GM21360 (cell line): ENCODE data around the gene OR2F2.
A peak's percentile ranks its signal among the peaks of the same experiment; 100 is the strongest.

Experiments
- ATAC-seq: cut with Tn5 transposase; IDR thresholded peaks from one replicate; pipeline ENCODE4 v1.9.1; 2021; ENCODE audit warnings: mild to moderate bottlenecking, moderate library complexity; ENCODE audit not compliant: unreplicated experiment

Gene OR2F2, protein sequence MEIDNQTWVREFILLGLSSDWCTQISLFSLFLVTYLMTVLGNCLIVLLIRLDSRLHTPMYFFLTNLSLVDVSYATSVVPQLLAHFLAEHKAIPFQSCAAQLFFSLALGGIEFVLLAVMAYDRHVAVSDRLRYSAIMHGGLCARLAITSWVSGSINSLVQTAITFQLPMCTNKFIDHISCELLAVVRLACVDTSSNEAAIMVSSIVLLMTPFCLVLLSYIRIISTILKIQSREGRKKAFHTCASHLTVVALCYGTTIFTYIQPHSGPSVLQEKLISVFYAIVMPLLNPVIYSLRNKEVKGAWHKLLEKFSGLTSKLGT

DNA sequence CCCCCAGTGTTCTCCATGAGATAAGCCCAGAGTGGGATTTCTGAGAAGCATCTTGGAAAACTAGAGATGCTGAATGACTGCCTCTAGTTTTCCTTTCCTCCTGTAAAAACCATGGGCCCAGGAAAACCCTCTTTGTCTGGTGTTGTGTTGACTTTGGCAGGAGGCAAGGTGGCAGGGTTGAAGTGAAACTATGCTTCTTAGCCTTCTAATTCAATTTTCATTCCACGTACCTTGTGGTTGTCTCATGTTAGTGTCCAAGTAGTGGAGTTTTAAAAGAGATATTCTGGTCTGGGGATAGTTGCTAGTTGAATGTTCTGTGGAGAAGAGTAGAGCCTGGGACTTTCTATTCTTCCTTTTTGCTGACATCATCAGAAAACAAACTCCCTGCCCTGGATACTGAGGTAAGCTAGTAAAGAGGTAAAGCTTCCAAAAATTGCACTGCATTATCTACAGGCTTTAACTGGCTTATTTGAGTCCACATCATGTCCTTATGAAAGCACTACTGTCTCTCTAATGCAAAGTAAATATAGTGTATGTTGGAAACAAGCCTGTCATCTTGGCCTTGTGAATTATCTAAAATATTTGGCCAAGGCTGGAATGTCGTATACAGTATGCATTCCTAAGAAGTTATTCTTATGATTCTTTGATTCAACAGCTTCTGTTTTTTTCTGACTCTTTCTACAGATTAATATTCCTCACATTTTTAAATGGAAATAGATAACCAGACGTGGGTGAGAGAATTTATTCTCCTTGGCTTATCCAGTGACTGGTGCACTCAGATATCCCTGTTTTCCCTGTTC, at the start of gene OR2F2:
Gene OR2F2, plus strand, starts transcription at position 708 of the 800 bp plus-strand sequence. Its CDS starts 0 bp downstream, at position 708.
- ATAC-seq, result no peak

DNA sequence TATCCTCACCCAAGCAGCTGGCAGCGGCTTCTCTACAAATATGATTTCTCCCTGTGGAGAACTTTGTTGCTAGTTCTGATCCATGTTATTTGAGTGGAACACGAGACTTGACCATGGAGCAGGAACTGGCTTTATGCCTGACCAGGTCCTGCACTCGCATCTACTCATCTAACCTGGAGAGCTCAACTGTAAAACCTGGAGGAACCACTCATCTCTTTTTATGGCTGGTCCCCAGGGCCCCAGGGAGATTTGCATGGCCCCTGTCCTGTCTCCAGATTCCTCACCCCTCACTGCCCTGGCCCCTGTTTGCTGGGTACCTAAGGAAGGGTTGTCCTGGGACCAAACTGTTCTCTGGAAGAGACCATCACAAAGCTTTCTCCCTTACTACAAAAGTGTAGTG, 49.1 kb upstream of the OR2F2 start:
- no peak for ATAC-seq

DNA sequence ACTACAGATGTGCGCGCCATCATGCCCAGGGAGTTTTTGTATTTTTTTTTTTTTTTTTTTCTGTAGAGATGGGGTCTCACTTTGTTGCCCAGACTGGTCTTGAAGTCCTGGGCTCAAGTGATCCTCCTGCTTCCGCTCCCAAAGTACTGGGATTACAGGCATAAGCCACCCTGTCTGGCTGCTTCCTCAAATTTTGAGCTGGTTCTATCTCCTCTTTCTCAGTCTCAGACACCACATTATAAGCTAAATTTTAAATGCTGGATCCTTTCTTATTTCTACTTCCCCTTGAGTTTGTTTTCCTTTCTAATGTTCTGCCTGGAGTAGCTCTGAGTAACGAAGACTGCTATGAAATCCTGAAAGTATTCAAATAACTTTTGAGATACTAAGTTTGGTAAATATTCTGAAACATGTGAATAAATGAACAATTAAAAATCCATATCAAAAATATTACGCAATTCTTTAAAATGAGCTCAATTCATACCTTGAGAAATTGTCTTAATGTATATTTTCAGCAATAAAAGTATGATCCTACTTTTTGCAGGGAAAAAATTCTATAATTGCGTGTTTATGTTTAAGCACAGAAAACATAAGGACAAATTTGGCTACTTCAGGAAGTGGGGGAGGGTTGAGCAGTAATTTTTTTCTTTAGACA, 48.1 kb upstream of the OR2F2 start:
- ATAC-seq, result no peak

DNA sequence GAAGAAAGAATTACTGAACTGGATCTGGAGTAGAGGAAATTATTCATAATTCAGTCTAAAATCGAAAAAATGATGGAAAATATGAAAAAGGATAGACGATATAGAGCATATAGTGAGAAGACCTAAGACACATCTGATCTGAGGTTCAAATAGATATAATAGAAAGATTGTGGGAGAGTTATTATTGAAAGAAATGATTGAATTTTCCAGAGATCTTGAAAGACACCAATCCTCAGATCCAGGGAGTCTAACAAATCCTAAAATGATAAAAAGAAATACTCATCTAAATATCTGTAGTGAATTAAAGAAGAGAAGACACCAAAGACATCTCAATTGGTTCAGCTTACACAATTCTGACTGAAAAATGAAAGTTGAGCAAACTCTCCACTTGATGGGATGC, 46.0 kb upstream of the OR2F2 start:
- ATAC-seq, result no peak

DNA sequence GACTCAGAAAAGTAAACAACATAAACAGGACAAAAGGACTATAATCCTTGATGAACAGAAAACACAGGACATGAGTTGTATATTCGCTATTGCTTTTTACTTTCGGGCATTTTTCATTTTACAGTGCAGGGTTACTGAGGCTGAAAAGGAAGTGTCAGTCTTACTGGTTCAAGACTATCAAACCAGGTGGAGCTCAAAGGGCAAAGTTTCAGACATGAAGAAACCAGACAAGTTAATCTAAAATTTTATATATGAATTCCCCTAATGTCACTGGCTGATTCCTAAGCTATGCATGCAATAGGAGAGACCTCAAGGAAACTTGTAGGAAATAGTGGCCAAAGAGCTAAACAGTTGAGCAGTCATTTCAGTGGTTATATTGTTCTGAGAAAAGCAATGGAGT, 44.5 kb upstream of the OR2F2 start:
- ATAC-seq, result no peak

DNA sequence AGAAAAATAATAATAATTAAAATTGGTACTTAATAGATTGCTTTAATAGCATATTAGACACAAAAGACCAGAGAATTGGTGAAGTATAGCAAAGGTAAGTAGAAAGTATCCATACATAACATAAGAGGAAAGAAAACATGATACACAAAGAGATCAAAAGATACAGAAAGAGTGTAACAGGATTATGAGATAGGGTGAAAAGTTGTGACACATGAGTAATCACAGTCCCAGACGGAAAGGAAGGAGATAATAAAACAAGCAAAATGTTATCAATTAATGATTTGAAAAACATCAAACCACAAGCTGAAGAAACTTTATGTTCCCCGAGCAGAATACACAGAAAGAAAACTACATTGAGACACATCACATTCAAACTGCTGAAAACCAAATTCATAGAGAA, 43.6 kb upstream of the OR2F2 start:
- no peak for ATAC-seq

DNA sequence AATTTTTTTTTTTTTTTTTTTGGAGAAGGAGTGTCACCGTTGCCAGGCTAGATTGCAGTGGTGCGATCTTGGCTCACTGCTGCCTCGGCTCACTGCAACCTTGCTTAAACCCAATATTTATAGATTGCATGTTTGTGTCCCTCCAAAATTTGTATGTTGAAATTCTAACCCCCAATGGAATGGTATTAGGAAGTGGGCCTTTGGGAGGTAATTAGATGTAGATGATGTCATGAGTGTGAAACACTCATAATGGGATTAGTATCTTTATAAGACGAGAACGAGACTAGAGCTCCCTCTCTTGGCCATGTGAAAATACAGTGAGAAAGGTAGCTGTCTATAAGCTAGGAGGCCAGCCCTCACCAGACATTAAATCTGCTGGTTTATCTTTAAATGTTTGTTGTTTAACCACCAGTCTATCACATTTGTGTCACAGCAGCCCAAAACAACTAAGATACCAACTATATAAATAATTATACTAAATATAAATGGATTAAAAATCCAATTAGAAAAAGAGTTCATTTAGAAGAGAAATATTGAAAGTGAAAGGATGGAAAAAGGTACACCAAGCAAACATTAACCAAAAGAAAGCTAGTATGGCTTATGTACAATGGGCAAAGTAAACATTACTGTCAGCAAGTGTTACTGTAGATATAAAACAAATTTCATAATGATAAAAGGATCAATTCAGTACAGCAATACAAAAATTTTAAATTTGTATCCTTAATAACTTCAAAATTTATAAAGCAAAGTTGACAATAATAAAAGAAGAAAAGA, 42.3 kb upstream of the OR2F2 start:
- peak; percentile 93 for ATAC-seq

DNA sequence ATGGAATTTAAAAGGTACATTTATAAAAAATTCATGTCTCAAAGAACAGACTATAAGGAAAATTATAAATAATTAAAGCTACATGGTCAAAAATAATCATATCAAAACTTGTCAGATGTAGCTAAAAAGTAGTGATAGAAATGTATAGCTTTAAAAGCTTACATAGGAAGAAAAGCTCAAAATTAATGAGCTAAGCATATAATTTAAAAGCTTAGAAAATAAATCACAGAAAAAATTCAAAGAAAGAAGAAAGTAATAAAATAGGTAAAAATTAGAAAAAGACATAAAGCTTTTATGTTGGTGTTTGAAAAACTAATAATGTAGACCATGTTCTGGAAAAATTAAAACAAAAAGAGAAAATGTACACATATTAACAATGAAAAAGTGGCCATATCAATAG, 38.4 kb upstream of the OR2F2 start:
- no peak for ATAC-seq

DNA sequence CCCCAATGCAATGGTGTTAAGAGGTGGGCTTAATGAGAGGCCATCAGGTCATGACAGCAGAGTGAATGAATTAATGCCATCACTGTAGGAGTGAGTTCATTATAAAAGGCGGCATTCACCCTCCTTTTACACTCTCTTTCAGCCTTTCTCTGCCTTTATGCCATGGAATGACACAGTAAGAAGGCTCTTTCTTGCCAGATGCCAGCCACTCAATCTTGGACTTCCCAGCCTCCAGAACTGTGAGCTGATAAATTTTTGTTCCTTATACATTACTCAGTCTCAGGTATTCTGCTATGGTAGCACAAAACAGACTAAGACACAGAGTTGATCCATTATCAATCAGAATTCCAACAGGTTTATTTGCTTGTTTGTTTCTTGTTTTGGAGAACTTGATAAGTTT, 36.2 kb upstream of the OR2F2 start:
- no peak for ATAC-seq

DNA sequence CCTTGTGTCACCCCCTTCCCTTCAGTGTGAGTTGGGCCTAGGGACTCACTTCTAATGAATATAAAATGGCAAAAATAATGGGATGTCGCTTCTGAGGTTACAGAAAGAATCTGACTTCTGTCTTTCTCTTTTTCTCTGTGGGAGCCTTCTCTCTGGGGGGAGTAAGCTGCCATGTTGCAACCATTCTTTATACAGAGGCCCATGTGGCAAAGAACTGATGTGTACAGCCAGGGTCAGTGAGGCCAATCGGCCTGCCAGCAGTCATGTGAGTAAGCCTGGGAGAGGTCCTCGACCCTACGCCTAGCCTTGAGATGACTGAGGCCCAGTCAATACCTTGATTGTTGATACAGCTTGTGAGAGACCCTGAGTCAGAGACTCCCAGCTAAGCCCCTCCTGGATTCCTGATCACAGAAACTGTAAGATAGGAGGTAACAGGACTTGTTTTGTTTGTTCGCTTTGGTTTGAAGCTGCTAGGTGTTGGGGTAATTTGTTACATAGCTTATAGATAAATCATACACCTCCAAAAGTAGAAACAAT, 34.7 kb upstream of the OR2F2 start:
- ATAC-seq, result no peak

DNA sequence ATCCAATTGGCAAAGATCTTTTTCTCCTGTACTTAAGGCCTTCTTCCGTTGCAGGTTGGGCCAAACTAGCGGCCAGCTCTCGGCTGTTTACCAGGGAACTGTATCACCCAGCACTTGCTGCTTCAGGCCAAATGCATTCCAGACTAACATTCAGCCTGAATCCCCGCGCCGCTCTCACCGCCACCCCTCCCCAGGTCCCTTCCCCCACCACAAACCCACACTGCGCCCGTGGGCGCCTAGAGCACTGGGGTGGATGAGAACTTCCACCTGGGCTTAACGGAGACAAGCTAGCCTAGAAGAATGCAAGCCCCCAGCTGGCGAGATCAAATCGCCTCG, 33.7 kb upstream of the OR2F2 start:
- ATAC-seq, result no peak

DNA sequence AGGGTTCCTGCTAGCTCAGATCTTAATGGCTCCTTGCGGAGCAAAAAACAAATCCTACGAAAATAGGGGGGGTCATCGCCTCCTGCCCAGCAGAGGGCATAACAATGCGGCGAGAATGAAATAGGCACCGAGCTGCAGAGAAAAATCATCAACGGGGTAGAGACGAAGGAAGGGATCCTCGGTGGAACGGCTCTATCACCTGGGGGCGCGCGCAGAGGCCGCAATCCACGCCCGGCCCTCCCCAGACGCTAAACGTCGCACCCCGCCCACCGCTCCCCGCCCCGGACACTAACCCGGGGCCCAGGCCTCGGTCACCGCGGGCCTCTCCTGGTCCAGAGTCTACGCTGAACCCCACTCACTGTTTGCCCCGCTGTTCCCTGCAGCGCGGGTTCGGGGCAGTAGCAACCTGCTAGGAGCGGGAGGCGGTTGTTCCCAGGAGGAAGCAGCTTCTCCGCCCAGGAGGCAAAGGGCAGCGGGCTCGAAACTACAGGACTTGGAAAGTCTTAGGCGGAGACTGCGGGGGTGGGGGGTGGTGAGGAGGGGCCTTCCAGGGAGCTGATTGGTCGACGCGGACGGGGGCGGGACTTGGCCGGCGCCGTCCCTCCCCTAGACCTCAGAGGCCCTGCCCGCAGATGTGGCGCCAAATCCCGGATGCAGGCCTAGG, 33.2 kb upstream of the OR2F2 start, which contains the start of gene TCAF1:
Gene TCAF1, minus strand, starts transcription at position 509 of the 664 bp plus-strand sequence. CDS start 25,568 bp downstream, outside the sequence.
- ATAC-seq, result peak; percentile 93

DNA sequence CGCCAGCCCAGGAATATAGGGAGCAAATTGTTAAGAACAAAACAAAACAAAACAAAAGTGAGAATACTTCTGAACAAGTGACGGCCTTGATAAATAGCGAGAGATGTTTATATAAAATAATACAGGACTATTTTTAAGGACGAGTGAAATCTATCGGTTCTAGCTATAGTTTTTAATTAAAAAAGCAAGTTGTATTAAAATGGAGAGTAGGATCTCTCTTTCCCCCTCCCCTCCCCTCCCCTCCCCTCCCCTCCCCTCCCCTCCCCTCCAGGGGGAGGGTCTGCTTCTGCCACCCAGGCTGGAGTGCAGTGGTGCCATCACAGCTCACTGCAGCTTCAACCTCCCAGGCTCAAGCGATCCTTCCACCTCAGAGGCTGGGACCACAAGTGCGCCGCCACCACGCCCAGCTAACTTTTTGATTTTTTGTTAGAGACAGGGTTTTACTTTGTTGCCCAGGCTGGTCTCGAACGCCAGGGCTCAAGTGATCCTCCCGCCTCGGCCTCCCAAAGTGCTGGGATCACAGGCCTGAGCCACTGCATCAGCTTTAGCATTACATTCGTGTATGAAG, 32.6 kb upstream of the OR2F2 start:
- no peak for ATAC-seq

DNA sequence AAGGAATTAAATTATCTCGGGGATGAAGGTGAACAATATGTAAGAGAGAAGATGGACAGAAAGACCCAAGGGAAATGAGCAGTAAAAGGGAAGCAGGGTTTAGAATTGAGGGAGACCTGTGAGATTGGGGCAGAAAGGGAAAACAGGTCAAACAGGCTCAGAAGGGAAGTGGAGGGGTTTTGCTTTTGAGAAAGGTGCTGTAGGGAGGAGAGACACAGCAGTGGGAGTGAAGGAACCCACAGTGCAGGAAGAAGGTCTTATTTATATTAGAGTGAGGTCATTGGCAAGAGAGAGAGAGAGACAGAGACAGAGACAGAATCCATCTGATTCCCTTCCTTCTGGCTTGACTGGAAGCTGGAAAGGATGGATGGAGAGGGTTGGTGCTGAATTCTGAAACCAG, 29.5 kb upstream of the OR2F2 start:
- no peak for ATAC-seq

DNA sequence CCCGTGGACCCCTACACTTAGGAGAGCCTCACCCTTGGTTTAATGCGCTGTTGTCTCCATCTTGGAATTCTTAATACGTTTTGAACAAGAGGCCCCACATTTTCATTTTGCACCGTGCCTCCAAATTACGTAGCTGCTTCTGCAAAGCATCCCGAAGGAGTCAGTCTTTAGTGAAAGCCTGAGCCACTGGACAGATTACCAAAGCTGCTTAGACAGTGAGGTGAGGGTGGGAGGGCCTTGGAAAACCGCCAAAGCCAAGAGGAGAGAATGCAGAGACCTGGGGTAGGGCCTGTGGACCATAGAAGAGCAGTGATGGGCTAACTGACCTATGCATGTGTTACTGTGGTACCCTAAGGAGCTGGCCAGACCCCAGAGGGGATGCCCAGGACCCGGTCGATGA, 28.9 kb upstream of the OR2F2 start:
- ATAC-seq, result no peak

DNA sequence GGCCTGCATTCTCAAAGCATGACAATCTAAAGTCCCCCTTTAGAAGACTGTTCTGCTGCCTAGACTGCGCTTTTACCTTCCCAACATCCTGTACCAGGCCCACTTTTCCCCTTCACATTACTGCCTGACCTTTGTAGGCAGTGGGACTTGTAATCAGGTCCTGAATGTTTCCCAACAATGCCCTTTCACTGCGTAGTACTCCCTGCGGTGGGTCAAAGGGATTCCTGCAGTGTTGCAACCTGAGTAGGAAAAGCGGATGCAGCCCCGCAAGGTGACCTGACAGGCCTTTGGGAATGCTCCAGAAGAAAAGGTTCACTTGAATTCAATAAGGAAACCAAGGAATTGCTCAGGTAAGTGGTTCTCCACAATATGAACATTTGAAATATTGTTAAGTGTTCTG, 28.1 kb upstream of the OR2F2 start:
- ATAC-seq, result no peak

DNA sequence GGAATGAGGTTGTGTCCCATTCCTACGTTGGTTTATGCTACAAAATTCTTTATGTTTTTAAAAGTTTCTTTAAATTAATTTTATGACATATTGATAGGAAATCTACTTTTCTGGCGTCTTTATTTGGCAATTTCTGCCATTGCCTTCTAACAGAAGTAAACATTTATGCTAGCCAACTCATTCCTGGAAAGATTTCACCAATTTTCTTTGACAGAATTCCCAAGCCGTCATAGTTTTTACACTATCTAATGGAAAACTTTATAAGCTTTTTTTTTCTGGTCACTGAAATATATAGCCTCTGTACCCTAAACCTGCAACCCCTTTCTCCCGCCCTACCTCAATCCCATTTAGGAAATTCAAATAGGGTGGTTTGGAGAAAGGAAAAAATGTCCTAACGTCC, 26.9 kb upstream of the OR2F2 start:
- ATAC-seq, result no peak

DNA sequence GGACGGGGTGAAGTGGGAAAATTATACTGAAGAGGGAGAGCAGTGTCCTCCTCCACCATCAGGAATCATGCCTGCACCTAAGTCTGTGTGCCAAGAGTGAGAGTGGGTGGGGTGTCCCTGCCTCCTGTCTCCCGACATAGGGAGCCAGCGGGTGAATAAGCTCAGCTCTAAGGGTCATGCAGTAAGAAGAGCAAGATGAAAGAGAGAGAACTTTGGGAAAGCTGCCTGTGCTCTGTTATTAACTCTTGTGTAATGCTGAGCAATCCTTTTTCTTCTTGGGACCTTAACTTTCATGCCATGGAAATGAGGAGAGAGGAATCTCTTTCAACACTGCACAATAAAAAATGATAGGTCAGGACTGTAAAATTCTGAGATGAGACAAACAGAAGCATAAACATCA, 25.2 kb upstream of the OR2F2 start:
- ATAC-seq, result no peak

DNA sequence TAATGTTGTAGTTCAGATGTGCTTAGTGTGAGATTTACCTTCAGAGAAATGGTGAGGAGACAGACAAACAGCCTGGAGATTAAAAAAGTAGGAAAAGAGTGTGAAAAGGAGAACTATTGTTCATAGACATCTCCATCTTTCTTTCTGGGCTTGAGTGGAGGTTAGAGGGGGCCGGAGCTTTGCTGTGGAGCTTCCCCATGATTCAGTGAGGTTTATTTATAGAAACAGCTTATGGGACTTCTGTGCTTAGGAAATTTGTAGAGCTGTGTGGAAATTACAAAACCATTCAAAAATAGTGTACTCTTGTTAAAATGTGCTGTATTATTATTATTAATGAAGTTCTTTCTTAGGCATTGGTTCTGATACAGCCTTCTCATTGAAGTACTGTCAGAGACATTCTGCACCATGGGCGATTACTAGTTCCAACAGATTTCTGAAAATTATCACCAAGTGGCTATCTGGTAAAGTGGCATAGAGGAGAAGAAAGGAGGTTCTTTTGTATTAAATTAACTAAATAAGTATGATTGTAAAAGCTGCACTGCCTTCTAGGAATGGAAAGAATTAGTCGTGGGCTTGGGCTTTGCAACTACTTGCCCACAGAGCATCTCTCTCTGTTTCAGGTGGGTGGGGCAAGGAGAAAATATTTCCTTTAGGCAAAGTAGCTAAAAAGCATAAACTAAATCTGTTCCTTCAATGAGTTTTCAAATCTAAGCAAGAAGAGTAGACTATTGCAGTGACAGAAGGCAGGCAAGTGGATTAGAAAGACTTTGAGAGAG, 24.4 kb upstream of the OR2F2 start:
- ATAC-seq, result no peak
